T-helper 1 cell treated with Interleukin-12 subunit alpha and Interleukin-12 subunit beta and Interleukin-4 antibody, amounts not matched to agents 30 μg/mL and 1 μg/mL, for 36 hours (primary cell): Measurements from ENCODE around the gene CCDC33.

Source experiments
- H3K27ac Mint-ChIP-seq: one replicate; pipeline ENCODE4 v1.8.0; 2021; ENCODE audit warnings: mild to moderate bottlenecking, mixed read lengths
- H3K27me3 Mint-ChIP-seq: one replicate; pipeline ENCODE4 v1.8.0; 2021; ENCODE audit warnings: low read depth, mixed read lengths
- H3K36me3 Mint-ChIP-seq: one replicate; pipeline ENCODE4 v1.8.0; 2021; ENCODE audit warnings: low read depth, mixed read lengths
- H3K4me1 Mint-ChIP-seq: one replicate; pipeline ENCODE4 v1.8.0; 2021; ENCODE audit warnings: low read depth, mixed read lengths
- H3K4me3 Mint-ChIP-seq: one replicate; pipeline ENCODE4 v1.8.0; 2021; ENCODE audit warnings: mild to moderate bottlenecking, moderate library complexity, mixed read lengths
- H3K9me3 Mint-ChIP-seq: one replicate; pipeline ENCODE4 v1.8.0; 2021; ENCODE audit warnings: mixed read lengths

Gene CCDC33

DNA sequence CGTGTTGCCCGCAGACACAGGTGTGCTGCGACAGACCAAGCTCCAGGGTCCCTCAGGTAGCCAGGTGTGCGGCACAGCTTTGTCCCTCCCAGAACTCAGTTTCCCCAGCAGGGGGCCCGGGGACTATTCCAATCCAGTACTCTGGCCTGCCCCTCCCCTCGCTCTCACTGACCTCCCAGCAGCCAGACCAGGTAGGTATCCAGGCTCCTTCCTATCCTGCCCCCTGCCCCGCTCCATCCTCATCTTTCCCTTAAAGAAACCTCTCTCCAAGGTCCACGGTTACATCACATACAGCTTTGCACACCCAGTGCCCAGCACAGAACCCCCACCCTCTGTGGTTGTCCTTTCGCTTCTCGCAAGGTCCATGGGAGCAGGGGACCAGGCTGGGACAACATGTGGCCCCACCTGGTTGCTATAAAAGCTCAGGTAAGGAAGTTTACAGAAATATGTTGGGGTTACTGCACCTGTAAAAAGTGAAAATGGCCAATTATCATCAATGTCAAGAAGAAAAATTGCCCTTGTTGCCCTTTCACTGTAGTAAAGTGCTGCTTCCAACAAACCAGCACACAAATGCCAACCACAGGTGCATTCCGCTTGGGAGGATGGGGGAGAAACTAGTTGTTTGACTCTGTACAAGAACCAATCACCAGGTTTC lies 138.6 kb downstream of the CCDC33 start:
- peaks cover 23% of the 10 kb centered on the region for H3K27me3 Mint-ChIP-seq
- H3K36me3 Mint-ChIP-seq: no peaks in the 10 kb centered on the region
- H3K9me3 Mint-ChIP-seq: no peaks in the 10 kb centered on the region
- H3K4me1 Mint-ChIP-seq: peaks cover 20% of the 10 kb centered on the region
- peak overlapping the region; percentile 49 for H3K27ac Mint-ChIP-seq
- H3K4me3 Mint-ChIP-seq: peak overlapping the region; percentile 82

DNA sequence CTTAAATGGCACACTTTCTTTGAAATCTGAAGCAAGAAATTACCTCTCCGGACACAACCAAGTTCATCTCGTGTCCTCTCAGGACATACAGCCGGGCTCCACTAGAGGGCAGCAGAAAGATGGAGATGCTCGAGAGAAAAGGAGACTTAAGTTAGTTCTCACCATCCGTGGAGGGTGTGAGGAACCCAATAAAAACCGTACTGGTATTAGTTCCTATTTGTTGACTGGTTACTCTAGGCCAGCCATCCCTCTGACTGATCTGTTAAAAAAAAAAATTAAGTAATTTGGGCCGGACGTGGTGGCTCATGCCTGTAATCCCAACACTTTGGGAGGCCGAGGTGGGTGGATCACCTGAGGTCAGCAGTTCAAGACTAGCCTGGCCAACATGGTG lies 139.2 kb downstream of the CCDC33 start:
- Mint-ChIP-seq H3K36me3 (no peaks in the 10 kb centered on the region), H3K27ac (peak overlapping the region; percentile 49), H3K4me3 (peak overlapping the region; percentile 57), H3K4me1 (peaks cover 20% of the 10 kb centered on the region), H3K27me3 (peaks cover 17% of the 10 kb centered on the region), H3K9me3 (no peaks in the 10 kb centered on the region)

DNA sequence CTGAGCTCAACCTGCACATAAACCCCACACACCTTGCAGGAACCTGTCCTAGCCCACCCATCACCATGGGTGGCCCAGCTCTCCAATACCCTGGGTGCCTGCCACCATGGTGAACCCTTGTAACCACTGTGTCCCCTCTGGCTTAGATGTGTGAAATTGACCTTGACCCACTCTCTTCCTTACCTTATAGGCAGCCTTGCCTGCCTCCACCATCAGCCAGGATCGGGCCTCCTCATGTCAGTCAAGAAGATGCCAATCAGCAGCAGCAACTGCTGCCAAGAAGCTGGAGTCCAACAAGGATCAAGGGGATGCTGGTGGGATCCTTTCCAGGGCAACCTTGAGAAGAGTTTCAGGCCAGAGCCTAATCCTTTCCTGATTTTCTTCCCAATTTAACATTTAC lies 140.1 kb downstream of the CCDC33 start:
- no peaks in the 10 kb centered on the region for H3K36me3 Mint-ChIP-seq
- H3K4me3 Mint-ChIP-seq: no peak overlapping the region
- H3K27ac Mint-ChIP-seq: no peak overlapping the region
- H3K27me3 Mint-ChIP-seq: peaks cover 11% of the 10 kb centered on the region
- no peaks in the 10 kb centered on the region for H3K9me3 Mint-ChIP-seq
- peaks cover 28% of the 10 kb centered on the region for H3K4me1 Mint-ChIP-seq

DNA sequence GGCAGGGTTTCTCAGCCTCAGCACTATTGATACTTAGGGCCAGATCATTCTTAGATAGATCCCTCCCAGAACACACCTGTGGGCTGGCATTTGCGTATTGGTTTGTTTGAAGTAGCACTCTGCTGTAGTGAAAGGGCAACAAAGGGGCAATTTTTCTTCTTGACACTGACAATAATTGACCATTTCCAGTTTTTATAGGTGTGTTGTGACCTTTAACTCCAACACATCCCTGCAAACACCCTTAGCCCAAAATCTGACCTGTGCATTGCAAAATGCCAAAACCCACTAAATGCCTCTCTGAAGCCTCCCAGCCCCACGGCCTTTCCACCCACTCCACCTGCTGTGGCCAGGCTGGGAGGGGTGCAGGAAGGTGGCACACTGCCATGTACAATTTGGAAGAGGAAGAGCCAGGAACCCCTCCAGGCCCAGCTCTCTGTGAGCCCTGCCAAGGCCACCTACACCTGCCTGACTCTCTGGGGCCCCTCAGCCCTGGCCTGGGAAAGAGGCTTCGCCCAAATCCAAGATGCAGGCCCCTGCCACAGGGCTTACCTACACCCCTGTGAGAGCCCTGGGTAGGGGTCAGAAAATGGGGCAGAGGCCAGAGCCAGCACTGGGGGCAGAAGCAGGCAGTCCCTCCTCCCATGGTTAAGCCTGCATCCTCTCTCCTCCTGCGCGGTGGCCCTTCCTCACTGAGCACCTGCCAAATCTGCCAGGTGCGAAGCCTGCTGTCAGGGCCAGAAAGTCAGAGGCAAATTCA lies 140.9 kb downstream of the CCDC33 start:
- no peaks in the 10 kb centered on the region for H3K36me3 Mint-ChIP-seq
- no peak overlapping the region for H3K27ac Mint-ChIP-seq
- H3K4me3 Mint-ChIP-seq: no peak overlapping the region
- H3K4me1 Mint-ChIP-seq: peaks cover 28% of the 10 kb centered on the region
- H3K9me3 Mint-ChIP-seq: no peaks in the 10 kb centered on the region
- H3K27me3 Mint-ChIP-seq: peaks cover 6% of the 10 kb centered on the region

DNA sequence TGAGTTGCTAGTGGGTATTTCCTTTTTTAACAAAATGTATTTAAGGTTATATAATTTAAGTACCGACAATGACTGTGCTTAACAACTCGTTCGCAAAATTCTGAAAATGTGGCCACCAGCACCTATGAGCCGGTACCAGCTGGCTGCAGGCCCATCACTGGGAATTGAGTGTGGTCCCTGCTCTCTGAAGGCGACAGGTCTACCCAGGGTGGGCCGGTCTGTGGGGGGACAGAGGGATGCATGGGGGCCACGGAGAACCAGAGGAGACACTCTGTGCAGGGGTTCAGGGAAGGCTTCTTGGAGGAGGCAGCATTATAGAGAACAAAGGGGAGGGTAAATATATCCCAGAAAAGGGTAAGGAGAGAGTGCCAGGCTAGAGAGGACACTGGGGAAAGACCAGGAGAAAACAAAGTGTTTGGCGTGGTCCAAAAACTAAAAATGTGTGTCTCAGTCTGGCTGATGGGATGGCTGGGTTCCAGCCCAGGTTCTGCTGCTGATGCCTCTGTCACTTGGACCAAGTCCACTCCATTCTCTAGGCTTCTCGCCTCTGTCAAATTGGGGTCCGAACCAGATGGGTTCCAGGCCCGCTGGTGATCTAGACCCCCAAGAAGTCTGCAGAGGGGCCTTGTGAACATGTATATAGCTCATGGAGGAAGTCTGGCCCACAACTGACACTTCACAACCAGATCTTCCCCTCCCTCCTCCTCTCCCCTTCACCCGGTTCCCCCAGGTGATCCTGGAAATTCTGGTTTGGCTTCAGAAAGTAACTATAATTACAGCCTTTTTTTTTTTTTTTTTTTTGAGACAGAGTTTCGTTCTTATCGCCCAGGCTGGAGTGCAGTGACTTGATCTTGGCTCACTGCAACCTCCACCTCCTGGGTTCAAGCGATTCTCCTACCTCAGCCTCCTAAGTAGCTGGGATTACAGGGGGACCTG lies 142.0 kb downstream of the CCDC33 start:
- Mint-ChIP-seq H3K36me3 (no peaks in the 10 kb centered on the region), H3K27me3 (peaks cover under 1% of the 10 kb centered on the region), H3K9me3 (no peaks in the 10 kb centered on the region), H3K27ac (peak overlapping the region; percentile 41), H3K4me3 (peak overlapping the region; percentile 32), H3K4me1 (peaks cover 38% of the 10 kb centered on the region)

DNA sequence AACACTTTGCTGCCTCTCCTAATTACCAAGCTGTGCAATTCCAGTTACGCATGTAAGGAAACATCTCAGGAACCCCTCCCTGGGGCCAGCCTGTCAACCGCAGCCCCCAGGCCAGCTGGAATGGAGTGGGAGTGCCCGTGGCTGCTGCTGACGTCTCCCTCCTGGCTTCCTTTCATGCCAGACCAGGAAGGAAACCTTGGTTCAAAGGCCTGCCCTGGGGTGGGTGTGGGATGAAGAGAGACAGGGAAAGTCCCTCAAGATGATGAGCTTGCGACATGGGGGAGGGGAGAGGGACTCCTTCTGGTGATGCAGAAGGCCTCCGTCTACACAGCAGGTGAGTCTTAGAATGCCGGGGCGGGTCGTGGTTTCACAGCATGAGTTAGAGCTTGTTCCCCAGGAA lies 142.7 kb downstream of the CCDC33 start:
- Mint-ChIP-seq H3K4me1 (peaks cover 45% of the 10 kb centered on the region), H3K27ac (peak overlapping the region; percentile 41), H3K9me3 (no peaks in the 10 kb centered on the region), H3K4me3 (peak overlapping the region; percentile 32), H3K27me3 (no peaks in the 10 kb centered on the region), H3K36me3 (no peaks in the 10 kb centered on the region)

DNA sequence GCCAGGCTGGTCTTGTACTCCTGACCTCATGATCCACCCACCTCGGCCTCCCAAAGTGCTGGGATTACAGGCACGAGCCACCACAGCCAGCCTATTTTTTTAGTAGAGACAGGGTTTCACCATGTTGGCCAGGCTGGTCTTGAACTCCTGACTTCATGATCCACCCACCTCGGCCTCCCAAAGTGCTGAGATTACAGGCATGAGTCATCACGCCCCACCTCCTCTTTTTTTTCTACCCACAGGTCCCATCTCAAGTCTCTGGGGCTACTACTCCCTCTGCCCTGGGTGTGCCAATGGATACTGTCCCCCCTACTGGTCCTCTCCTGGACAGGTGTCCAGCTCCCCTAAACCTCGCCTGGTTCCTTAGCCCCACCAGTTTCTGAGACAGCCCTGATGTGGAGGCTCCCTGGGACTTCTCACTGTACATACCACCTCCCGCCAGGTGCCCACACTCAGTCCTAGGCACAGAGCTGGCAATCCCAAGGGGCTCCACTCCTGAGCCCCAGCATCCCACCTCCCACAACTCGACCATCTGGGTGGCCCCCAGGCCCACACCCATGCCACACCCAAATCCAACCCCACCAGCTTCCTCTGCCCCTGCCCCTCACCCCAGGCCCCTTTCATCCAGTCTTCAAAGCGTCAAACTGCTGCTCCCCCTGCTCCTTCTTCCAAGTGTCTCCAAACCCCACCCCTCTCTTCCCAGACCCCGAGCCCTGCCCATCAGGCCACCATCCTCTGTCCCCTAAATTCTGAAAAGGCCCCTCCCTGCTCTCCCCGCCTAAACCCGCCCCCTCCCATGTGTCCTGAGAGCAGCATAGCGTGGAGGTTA lies 144.4 kb downstream of the CCDC33 start:
- Mint-ChIP-seq H3K27me3 (no peaks in the 10 kb centered on the region), H3K36me3 (no peaks in the 10 kb centered on the region), H3K4me3 (no peak overlapping the region), H3K4me1 (peaks cover 49% of the 10 kb centered on the region), H3K9me3 (no peaks in the 10 kb centered on the region), H3K27ac (peak overlapping the region; percentile 57)

DNA sequence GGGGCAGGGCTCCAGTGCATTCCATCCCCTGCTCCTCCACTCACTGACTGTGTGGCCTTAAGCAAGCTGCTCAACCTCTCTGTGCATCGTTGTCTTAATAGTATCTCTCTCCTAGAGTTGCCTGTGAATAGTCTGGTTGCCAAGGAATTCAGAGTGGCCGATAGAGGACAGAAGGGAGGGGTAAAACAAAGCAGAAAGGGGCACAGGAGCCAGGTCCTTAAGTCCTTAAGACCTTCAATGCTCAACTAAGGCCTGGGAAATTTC lies 145.0 kb downstream of the CCDC33 start:
- Mint-ChIP-seq H3K4me3 (no peak overlapping the region), H3K4me1 (peaks cover 49% of the 10 kb centered on the region), H3K9me3 (no peaks in the 10 kb centered on the region), H3K27me3 (no peaks in the 10 kb centered on the region), H3K27ac (peak overlapping the region; percentile 14), H3K36me3 (no peaks in the 10 kb centered on the region)

DNA sequence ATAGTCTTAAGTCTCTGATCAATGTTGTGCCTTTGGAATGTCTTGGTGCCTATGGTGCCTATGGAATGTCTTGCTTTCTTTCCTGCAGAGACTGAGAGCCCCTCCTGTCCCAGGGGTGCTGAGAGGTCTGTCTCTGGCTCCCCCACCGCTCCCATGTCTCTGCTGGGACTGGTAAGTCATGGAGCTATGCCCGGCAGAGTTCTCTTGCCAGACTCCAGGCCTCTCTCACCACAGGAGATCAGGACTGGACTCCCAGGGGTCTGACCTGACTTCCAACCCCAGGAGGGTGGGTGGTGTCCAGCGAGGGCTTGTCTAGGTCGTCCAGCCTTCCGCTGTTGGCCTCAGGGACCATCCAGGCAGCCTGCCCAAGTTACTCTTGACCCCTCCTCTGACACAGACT lies 145.4 kb downstream of the CCDC33 start:
- H3K4me3 Mint-ChIP-seq: no peak overlapping the region
- no peaks in the 10 kb centered on the region for H3K9me3 Mint-ChIP-seq
- no peak overlapping the region for H3K27ac Mint-ChIP-seq
- H3K4me1 Mint-ChIP-seq: peaks cover 49% of the 10 kb centered on the region
- H3K36me3 Mint-ChIP-seq: no peaks in the 10 kb centered on the region
- H3K27me3 Mint-ChIP-seq: no peaks in the 10 kb centered on the region

DNA sequence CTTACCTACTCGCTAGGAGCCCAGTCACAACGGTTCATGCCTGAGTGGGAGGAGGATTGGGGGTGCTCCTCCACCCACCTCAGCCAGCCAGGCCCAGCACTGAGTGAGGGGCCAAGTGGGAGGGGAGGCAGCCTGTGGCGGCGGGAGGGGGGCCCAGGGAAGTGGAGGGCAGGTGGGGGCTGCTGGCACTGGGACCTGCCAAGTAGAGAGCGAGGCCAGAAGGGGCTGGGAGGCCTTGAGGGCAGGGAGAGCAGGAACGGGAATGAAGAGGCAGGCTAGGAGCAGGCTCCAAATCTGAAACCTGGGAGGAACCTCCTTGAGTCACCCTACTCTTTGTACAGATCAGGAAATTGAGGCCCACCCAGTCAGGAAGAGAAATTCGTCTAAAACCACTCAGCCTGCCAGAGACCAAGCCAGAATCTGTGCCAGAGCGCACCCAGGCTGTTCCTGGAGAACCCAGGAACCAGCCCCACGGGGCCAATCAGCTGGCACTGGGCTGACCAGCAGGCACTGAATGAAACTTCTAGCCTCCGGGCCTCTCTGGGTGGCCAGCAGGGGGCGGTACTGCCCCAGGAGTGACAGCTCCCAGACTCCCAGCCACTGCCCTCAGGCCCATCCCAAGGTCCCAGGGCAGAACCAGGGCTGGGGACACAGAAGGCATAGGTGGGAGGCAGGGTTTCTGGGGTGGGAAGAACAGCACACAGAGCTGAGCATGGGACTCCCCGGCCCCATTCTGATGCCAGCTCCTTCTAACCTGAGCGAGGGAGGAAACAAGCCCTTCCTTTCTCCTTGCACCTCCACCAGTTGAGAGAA lies 146.1 kb downstream of the CCDC33 start:
- Mint-ChIP-seq H3K36me3 (no peaks in the 10 kb centered on the region), H3K27me3 (no peaks in the 10 kb centered on the region), H3K9me3 (no peaks in the 10 kb centered on the region), H3K27ac (peak overlapping the region; percentile 97), H3K4me3 (no peak overlapping the region), H3K4me1 (peaks cover 49% of the 10 kb centered on the region)

DNA sequence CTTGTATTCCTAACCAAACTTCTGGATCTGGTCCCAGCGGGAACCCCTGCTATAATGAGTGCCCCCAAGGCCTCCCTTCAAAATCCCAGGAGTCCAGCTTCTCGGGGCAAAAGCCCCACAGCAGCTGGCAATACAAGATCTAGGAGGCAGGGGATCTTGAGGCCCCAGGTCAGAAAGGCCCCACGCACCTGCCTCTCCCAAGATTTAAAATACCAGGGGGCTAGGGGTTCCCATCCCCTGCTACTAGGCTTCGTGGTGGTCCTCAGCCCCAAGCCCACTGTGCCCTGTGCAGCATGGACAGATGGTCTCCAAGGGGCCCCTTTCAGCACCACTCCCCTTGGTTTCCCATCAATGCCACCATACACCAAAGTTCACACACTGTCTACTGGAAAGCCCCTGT lies 147.2 kb downstream of the CCDC33 start:
- peak overlapping the region; percentile 97 for H3K27ac Mint-ChIP-seq
- H3K9me3 Mint-ChIP-seq: no peaks in the 10 kb centered on the region
- peaks cover 48% of the 10 kb centered on the region for H3K4me1 Mint-ChIP-seq
- no peaks in the 10 kb centered on the region for H3K27me3 Mint-ChIP-seq
- H3K36me3 Mint-ChIP-seq: no peaks in the 10 kb centered on the region
- peak overlapping the region; percentile 52 for H3K4me3 Mint-ChIP-seq

DNA sequence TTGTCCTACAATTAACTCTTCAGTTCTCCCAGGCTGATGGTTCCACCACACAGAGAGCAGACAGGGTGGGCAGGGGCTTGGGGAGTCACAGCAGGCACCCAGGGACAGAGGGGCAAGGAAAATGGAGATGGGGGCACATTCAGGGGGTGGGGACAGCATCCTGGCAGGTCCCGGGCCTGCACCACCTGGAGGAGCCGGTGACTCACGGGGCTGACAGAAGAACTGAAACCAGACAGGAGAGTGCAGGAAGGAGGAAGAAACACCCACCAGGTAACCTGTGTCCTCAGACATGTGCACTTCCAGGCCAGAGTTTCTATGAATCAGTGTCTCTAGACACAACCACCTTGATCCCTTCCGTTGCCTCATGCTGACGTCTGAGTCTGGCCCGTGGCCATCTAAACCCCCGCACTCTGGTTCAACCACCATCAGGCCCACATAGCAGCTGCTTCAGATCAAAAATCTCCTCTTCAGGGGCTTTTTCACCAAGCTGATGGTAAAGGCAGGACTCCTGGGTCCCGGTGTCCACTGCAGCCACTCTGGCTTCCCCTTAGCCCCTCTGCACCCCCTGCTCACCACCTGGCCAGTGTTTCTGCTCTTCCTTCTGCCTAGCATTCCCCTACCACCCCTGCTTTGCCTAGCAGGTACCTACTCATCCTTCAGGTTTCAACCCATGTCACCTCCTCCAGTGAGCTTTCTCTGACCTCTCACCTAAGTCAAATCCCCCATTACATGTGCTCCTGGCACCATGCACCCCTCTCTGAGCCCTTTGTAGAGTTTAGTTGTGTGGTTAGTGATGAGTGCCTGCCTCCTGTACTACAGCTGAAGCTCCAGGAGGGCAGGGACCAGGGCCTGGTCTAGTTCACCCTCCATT lies 147.8 kb downstream of the CCDC33 start:
- H3K36me3 Mint-ChIP-seq: no peaks in the 10 kb centered on the region
- H3K9me3 Mint-ChIP-seq: no peaks in the 10 kb centered on the region
- peak overlapping the region; percentile 97 for H3K27ac Mint-ChIP-seq
- H3K4me3 Mint-ChIP-seq: peak overlapping the region; percentile 52
- H3K4me1 Mint-ChIP-seq: peaks cover 41% of the 10 kb centered on the region
- no peaks in the 10 kb centered on the region for H3K27me3 Mint-ChIP-seq

DNA sequence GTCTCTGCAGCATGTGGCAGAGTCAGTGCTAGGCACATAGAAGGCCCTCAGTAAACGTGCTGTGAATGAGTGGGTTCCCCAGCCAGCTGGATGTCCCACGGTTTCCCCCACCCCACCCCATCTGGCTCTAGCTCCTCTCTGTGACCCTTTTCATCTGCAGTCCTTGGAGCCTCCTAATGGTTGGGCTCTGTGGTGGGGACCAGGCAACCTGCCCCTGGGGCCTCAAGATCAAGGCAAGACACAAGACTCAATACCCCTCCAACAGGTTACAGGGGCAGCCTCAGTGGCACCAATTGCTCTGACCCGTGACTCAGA lies 148.4 kb downstream of the CCDC33 start:
- Mint-ChIP-seq H3K4me1 (peaks cover 37% of the 10 kb centered on the region), H3K9me3 (no peaks in the 10 kb centered on the region), H3K27ac (peak overlapping the region; percentile 97), H3K27me3 (no peaks in the 10 kb centered on the region), H3K36me3 (no peaks in the 10 kb centered on the region), H3K4me3 (peak overlapping the region; percentile 52)
